ENCODE data around the gene APH1B.

GRCh38 chr15:63341898-63342297 is 64.5 kb downstream of the APH1B start:
- TF ChIP-seq YY1 (IDR thresholded peaks at IDR 0.05; ENCODE audit: low read depth): no peak
- no peak for TF ChIP-seq NFIC (IDR thresholded peaks at IDR 0.05)
- TF ChIP-seq USF1 (IDR thresholded peaks at IDR 0.05): no peak
- TF ChIP-seq EP300 (IDR thresholded peaks at IDR 0.05; ENCODE audit: borderline replicate concordance): no peak
- TF ChIP-seq TCF12 (IDR thresholded peaks at IDR 0.05; ENCODE audit: low read depth): no peak
- no peak for TF ChIP-seq EGR1 (IDR thresholded peaks at IDR 0.05)
- TF ChIP-seq, protein P1, sequence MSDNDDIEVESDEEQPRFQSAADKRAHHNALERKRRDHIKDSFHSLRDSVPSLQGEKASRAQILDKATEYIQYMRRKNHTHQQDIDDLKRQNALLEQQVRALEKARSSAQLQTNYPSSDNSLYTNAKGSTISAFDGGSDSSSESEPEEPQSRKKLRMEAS (IDR thresholded peaks at IDR 0.05): no peak
- no peak for TF ChIP-seq REST (IDR thresholded peaks at IDR 0.05; ENCODE audit: low read depth)
- no peak for TF ChIP-seq FOXM1 (IDR thresholded peaks at IDR 0.05; ENCODE audit: borderline replicate concordance, low read depth)
- no peak for TF ChIP-seq RAD21 (IDR thresholded peaks at IDR 0.05; ENCODE audit: low read depth)
- TF ChIP-seq ZBTB7A (IDR thresholded peaks at IDR 0.05; ENCODE audit: low read depth): no peak
- TF ChIP-seq TAF1 (IDR thresholded peaks at IDR 0.05; ENCODE audit: low read depth): no peak

Measured in Ishikawa (cell line).